Measurements from ENCODE around the gene TMEM213. TPM values are rescaled to one million over a fixed set of nuclear protein-coding genes. Genes with fewer than 3 reads are reported as not detected.

TMEM213 gene
- total RNA-seq, 1 donor from 2014 or later, result not detected

GRCh38 chr7:138838166-138838565 lies 40.4 kb downstream of the TMEM213 start:
- Mint-ChIP-seq H3K36me3 (ENCODE audit: insufficient read depth) (peaks cover 30% of the 10 kb centered on the region), H3K27ac (no peak overlapping the region), H3K4me3 (ENCODE audit: low read depth) (no peak overlapping the region), H3K4me1 (ENCODE audit: low read depth) (no peaks in the 10 kb centered on the region), H3K9me3 (ENCODE audit: low read depth) (no peaks in the 10 kb centered on the region), H3K27me3 (no peaks in the 10 kb centered on the region)
- no peak for DNase-seq (ENCODE audit: low spot score, unreplicated experiment)
- peak; percentile 8 for TF ChIP-seq CTCF (IDR thresholded peaks at IDR 0.05; ENCODE audit: unreplicated experiment)

- no peak for TF ChIP-seq CTCF (IDR thresholded peaks at IDR 0.05; ENCODE audit: unreplicated experiment)
- peaks cover 38% of the 10 kb centered on the region for H3K36me3 Mint-ChIP-seq (ENCODE audit: insufficient read depth)
- no peaks in the 10 kb centered on the region for H3K27me3 Mint-ChIP-seq
- no peak overlapping the region for H3K27ac Mint-ChIP-seq
- no peaks in the 10 kb centered on the region for H3K9me3 Mint-ChIP-seq (ENCODE audit: low read depth)
- no peak overlapping the region for H3K4me3 Mint-ChIP-seq (ENCODE audit: low read depth)
- no peaks in the 10 kb centered on the region for H3K4me1 Mint-ChIP-seq (ENCODE audit: low read depth)
- no peak for DNase-seq (ENCODE audit: low spot score, unreplicated experiment)
Observed at GRCh38 chr7:138842111-138842510, 44.3 kb downstream of the TMEM213 start.

- no peak for DNase-seq (ENCODE audit: low spot score, unreplicated experiment)
- Mint-ChIP-seq H3K4me1 (ENCODE audit: low read depth) (no peaks in the 10 kb centered on the region), H3K27ac (no peak overlapping the region), H3K9me3 (ENCODE audit: low read depth) (no peaks in the 10 kb centered on the region), H3K4me3 (ENCODE audit: low read depth) (no peak overlapping the region), H3K27me3 (no peaks in the 10 kb centered on the region), H3K36me3 (ENCODE audit: insufficient read depth) (peaks cover 37% of the 10 kb centered on the region)
- no peak for TF ChIP-seq CTCF (IDR thresholded peaks at IDR 0.05; ENCODE audit: unreplicated experiment)
Observed at GRCh38 chr7:138843632-138844580, 46.1 kb downstream of the TMEM213 start.

GRCh38 chr7:138845711-138846110 lies 47.9 kb downstream of the TMEM213 start:
- H3K27me3 Mint-ChIP-seq, result no peaks in the 10 kb centered on the region
- no peak for TF ChIP-seq CTCF (IDR thresholded peaks at IDR 0.05; ENCODE audit: unreplicated experiment)
- no peaks in the 10 kb centered on the region for H3K4me1 Mint-ChIP-seq (ENCODE audit: low read depth)
- H3K27ac Mint-ChIP-seq, result no peak overlapping the region
- peaks cover 40% of the 10 kb centered on the region for H3K36me3 Mint-ChIP-seq (ENCODE audit: insufficient read depth)
- H3K4me3 Mint-ChIP-seq (ENCODE audit: low read depth), result no peak overlapping the region
- peaks cover 5% of the 10 kb centered on the region for H3K9me3 Mint-ChIP-seq (ENCODE audit: low read depth)
- no peak for DNase-seq (ENCODE audit: low spot score, unreplicated experiment)

- DNase-seq (ENCODE audit: low spot score, unreplicated experiment), result no peak
- no peaks in the 10 kb centered on the region for H3K4me1 Mint-ChIP-seq (ENCODE audit: low read depth)
- no peak overlapping the region for H3K27ac Mint-ChIP-seq
- H3K27me3 Mint-ChIP-seq, result no peaks in the 10 kb centered on the region
- peaks cover 5% of the 10 kb centered on the region for H3K9me3 Mint-ChIP-seq (ENCODE audit: low read depth)
- no peak for TF ChIP-seq CTCF (IDR thresholded peaks at IDR 0.05; ENCODE audit: unreplicated experiment)
- no peak overlapping the region for H3K4me3 Mint-ChIP-seq (ENCODE audit: low read depth)
- peaks cover 51% of the 10 kb centered on the region for H3K36me3 Mint-ChIP-seq (ENCODE audit: insufficient read depth)
Observed at GRCh38 chr7:138848056-138848980, 50.5 kb downstream of the TMEM213 start.
